Fibroblast of lung (primary cell): ENCODE data around the gene CTBP2. TPM values are rescaled to one million over a fixed set of nuclear protein-coding genes. Genes with fewer than 3 reads are reported as not detected.
A peak's percentile ranks its signal among the peaks of the same experiment; 100 is the strongest.

ENCODE experiments used
- DNase-seq, 2 donors: peaks; one replicate each; pipeline versions ENCODE4 v3.0.0 to v3.0.0-alpha.2; 2010; ENCODE audit warnings: low read depth in 2 of 2
- H2AFZ ChIP-seq: 2 replicates; pipeline ENCODE4 v1.5.1; 2012; ENCODE audit warnings: low read length, control low read depth, inconsistent platforms
- H3K27ac ChIP-seq: 2 replicates; pipeline ENCODE4 v1.5.1; 2011; ENCODE audit warnings: low read length, control low read depth; ENCODE audit not compliant: insufficient read depth
- H3K27me3 ChIP-seq: 2 replicates; pipeline ENCODE4 v1.5.1; 2011; ENCODE audit warnings: mild to moderate bottlenecking, low read length; ENCODE audit not compliant: control insufficient read depth, insufficient read depth
- H3K36me3 ChIP-seq: 2 replicates; pipeline ENCODE4 v1.5.1; 2011; ENCODE audit warnings: low read length; ENCODE audit not compliant: control insufficient read depth, insufficient read depth
- H3K4me1 ChIP-seq: 2 replicates; pipeline ENCODE4 v1.5.1; 2011; ENCODE audit warnings: low read length; ENCODE audit not compliant: control insufficient read depth, insufficient read depth; ENCODE audit errors: extremely low read depth
- H3K4me2 ChIP-seq: 2 replicates; pipeline ENCODE4 v1.5.1; 2011; ENCODE audit warnings: low read length, control low read depth; ENCODE audit not compliant: insufficient read depth; ENCODE audit errors: extremely low read depth
- H3K4me3 ChIP-seq, 4 experiments: fragments of 200-600 bp in 1 of 4; sonication (generic) in 1 of 4; replicated peaks in 1 of 4; 2 replicates each; pipeline ENCODE4 v1.5.1; 2011 to 2016; ENCODE audit warnings: low read length in 4 of 4, low read depth in 3 of 4, mild to moderate bottlenecking in 3 of 4, control low read depth in 2 of 4, inconsistent platforms in 1 of 4, mixed read lengths in 1 of 4; ENCODE audit not compliant: insufficient read depth in 1 of 4; ENCODE audit errors: control extremely low read depth in 1 of 4
- H3K79me2 ChIP-seq: 2 replicates; pipeline ENCODE4 v1.5.1; 2012; ENCODE audit warnings: mild to moderate bottlenecking, low read length, inconsistent platforms; ENCODE audit not compliant: control insufficient read depth, insufficient read depth
- H3K9ac ChIP-seq: 2 replicates; pipeline ENCODE4 v1.5.1; 2011; ENCODE audit warnings: mild to moderate bottlenecking, low read length, control low read depth; ENCODE audit not compliant: insufficient read depth
- H3K9me3 ChIP-seq: 2 replicates; pipeline ENCODE4 v1.5.1; 2012; ENCODE audit warnings: low read depth, low read length; ENCODE audit not compliant: control insufficient read depth, insufficient read depth
- H4K20me1 ChIP-seq: 2 replicates; pipeline ENCODE4 v1.5.1; 2011; ENCODE audit warnings: low read length; ENCODE audit not compliant: control insufficient read depth, insufficient read depth; ENCODE audit errors: extremely low read depth
- CTCF ChIP-seq, 2 donors: IDR thresholded peaks in 1 of 2; conservative IDR thresholded peaks in 1 of 2; 1 replicate in 1 of 2; 2 replicates in 1 of 2; pipeline ENCODE4 v1.5.1; 2011 to 2012; ENCODE audit warnings: low read length in 2 of 2, control low read depth in 1 of 2, inconsistent platforms in 1 of 2, low read depth in 1 of 2, mild to moderate bottlenecking in 1 of 2
- EZH2 ChIP-seq: IDR thresholded peaks from 2 replicates; pipeline ENCODE4 v1.5.1; 2012; ENCODE audit warnings: low read length, control low read depth, mild to moderate bottlenecking; ENCODE audit errors: missing control alignments
- polyA plus RNA-seq, 2 donors: library from polyadenylated mRNA; depleted of rRNA in 1 of 2; stranded (reverse) in 1 of 2; unstranded in 1 of 2; fragments of >200 nt; gene quantifications; 2 replicates each; pipeline ENCODE4 v1.2.1, GENCODE V29; 2011 to 2012; ENCODE audit warnings: missing spikeins in 1 of 2
- total RNA-seq: library from RNA; depleted of rRNA; stranded (reverse); fragments of >200 nt; gene quantifications from 2 replicates; pipeline ENCODE4 v1.2.1, GENCODE V29; 2014

Gene CTBP2
- total and polyA plus RNA-seq, 2 donors (not counting 1 experiment from before 2014, with no cell fraction given), result 72.1 to 73.3 TPM

GRCh38 chr10:124996127-124996853 is 164.1 kb downstream of the CTBP2 start:
- Histone ChIP-seq H3K27me3 (no peaks in the 10 kb centered on the region), H4K20me1 (no peaks in the 10 kb centered on the region), H3K79me2 (peaks cover 11% of the 10 kb centered on the region), H3K9me3 (no peaks in the 10 kb centered on the region), H3K27ac (peak overlapping the region; percentile 12), H3K4me3 (no peak overlapping the region), H3K4me1 (peaks cover 26% of the 10 kb centered on the region), H3K36me3 (peaks cover 38% of the 10 kb centered on the region), H2AFZ (no peak overlapping the region), H3K9ac (no peak overlapping the region), H3K4me2 (no peak overlapping the region)
- TF ChIP-seq CTCF (conservative IDR thresholded peaks at IDR 0.05 in 1 of 2, IDR thresholded peaks at IDR 0.05 in 1 of 2; ENCODE audit: low read depth in 1 of 2, low read length in 2 of 2) (no peak), EZH2 (no peak)
- no peak for DNase-seq

GRCh38 chr10:124995605-124996004 is 164.8 kb downstream of the CTBP2 start:
- DNase-seq, result no peak
- H3K36me3 ChIP-seq, result peaks cover 41% of the 10 kb centered on the region
- TF ChIP-seq CTCF (conservative IDR thresholded peaks at IDR 0.05 in 1 of 2, IDR thresholded peaks at IDR 0.05 in 1 of 2; ENCODE audit: low read depth in 1 of 2, low read length in 2 of 2) (no peak), EZH2 (no peak)

GRCh38 chr10:124994573-124995473 is 165.5 kb downstream of the CTBP2 start:
- peaks cover 9% of the 10 kb centered on the region for H3K79me2 ChIP-seq
- H3K36me3 ChIP-seq, result peaks cover 41% of the 10 kb centered on the region
- no peak for DNase-seq
- H3K9me3 ChIP-seq, result no peaks in the 10 kb centered on the region
- H4K20me1 ChIP-seq, result no peaks in the 10 kb centered on the region
- no peak overlapping the region for H3K4me3 ChIP-seq
- no peak overlapping the region for H3K27ac ChIP-seq
- H3K4me2 ChIP-seq, result no peak overlapping the region
- H3K27me3 ChIP-seq, result no peaks in the 10 kb centered on the region
- no peak overlapping the region for H3K9ac ChIP-seq
- H3K4me1 ChIP-seq, result peaks cover 12% of the 10 kb centered on the region
- H2AFZ ChIP-seq, result no peak overlapping the region
- TF ChIP-seq CTCF (conservative IDR thresholded peaks at IDR 0.05 in 1 of 2, IDR thresholded peaks at IDR 0.05 in 1 of 2; ENCODE audit: low read depth in 1 of 2, low read length in 2 of 2) (no peak), EZH2 (no peak)

More at GRCh38 chr10:124995605-124996004, 164.8 kb downstream of the CTBP2 start:
- H3K27me3 ChIP-seq, result no peaks in the 10 kb centered on the region
- no peak overlapping the region for H2AFZ ChIP-seq
- no peak overlapping the region for H3K4me3 ChIP-seq
- H3K4me2 ChIP-seq, result no peak overlapping the region
- peaks cover 11% of the 10 kb centered on the region for H3K79me2 ChIP-seq
- H3K27ac ChIP-seq, result no peak overlapping the region
- no peak overlapping the region for H3K9ac ChIP-seq
- H4K20me1 ChIP-seq, result no peaks in the 10 kb centered on the region
- H3K9me3 ChIP-seq, result no peaks in the 10 kb centered on the region
- H3K4me1 ChIP-seq, result peaks cover 19% of the 10 kb centered on the region
